Inflammatory macrophage (primary cell): ENCODE data around the gene VEGFB.

ENCODE experiments used
- DNase-seq, 2 donors: peaks; one replicate each; pipeline ENCODE4 v3.0.0-alpha.2; 2020 to 2022

VEGFB gene

DNA sequence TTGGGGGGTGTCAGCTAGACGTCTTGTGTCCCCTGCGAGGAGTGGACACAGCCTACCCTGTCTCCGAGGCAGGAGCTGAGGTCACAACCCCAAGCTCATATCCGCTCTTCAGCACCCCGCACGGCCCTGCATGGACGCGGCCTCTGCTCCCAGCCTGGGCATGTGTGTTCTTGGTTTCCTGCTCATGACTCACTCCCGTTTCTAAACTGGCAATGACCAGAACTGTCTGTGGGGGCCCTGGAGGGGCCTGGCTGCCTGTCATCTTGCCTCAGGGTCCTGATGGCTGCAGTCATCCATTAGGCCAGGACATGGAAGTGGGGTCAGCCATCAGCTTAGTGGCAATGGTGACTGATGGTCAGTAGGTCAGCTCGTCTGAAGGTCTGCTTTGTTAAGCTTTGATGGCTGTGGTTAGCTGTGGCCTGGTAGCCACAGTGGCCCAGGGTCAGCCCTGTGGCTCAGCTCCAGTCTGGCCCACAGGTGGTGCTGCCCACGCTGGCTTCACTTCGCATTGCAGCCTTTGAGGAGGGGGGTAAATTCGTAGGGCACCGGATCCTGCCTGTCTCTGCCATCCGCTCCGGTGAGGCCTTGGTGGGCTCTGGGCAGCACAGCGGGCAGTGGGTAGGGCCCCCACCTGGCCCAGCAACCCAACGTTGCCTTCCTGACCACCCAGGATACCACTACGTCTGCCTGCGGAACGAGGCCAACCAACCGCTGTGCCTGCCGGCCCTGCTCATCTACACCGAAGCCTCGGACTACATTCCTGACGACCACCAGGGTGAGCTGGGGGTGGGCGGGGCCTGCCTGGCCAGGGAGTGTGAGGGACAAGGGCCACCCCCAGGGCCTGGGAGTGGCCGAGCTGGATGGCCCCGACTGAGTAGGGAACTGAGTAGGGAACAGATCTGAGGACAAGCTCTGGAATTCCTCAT lies 28.9 kb downstream of the VEGFB start:
- no peak for DNase-seq

DNA sequence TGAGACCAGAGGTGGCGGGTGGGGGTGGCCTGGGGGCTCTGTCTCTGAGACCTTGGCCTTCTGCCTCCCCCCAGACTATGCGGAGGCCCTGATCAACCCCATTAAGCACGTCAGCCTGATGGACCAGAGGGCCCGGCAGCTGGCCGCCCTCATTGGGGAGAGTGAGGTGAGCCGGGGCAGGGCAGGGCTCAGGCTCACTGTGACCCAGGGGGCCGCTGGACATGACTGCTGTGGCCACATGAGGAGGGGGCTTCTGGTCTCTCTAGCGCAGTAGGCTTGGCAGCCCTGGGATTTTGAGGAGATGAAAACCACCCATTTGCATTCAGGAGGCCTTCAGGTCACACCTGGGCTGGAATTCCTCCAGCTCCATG lies 29.5 kb downstream of the VEGFB start:
- no peak for DNase-seq

DNA sequence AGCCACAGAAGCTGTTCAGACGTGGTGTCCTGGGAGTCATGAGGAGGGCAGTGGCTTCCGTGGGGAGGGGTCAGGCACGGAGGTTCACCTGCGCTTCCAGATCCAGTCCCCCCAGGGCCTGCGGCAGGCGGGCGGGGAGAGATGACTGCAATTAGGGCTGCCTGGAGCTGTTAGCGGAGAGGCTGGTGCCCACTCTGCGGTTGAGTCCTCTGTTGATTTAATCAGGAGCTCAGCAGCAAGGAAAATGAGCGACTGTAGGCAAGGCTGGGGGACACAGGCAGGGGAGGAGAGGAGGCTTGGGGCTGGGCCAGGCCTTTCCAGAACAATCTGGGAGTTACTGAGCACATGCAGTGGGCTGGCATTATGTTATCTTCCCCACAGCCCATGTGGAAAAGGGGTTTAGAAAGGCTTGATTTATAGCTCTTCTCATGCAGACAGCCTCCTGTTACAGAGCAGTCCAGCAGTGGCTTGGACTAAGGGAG lies 30.0 kb downstream of the VEGFB start:
- DNase-seq = no peak

DNA sequence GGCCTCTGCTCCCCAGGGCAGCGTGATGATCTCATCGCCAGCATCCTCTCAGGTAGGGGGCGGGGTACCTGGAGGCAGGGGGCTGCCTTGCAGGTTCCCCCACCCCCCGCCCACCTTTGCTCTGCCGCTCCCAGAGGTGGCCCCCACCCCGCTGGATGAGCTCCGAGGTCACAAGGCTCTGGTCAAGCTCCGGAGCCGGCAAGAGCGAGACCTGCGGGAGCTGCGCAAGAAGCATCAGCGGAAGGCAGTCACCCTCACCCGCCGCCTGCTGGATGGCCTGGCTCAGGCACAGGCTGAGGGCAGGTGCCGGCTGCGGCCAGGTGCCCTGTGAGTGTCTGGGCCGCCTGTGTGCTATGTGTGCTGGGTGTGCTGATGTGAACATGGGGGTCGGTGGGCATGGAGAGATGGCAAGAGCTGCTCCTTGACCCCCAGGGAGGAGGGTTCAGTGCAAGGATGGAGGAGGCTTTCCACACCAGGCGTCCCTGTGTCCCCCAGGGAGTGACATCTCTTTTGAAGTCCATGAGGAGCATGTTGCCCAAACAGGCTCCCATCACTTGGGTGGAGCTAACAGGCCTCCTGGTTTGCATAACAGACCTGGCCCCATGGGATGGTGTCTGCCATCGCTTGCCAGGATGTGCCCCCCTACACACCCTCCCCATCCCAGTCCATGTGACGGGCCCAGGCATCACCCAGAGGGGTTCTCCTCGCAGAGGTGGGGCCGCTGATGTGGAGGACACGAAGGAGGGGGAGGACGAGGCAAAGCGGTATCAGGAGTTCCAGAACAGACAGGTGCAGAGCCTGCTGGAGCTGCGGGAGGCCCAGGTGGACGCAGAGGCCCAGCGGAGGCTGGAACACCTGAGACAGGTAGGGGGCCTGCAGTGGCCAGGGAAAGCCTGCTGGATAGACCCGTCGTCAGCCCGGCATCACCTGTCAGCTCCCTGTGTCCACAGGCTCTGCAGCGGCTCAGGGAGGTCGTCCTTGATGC lies 31.1 kb downstream of the VEGFB start:
- DNase-seq = no peak

DNA sequence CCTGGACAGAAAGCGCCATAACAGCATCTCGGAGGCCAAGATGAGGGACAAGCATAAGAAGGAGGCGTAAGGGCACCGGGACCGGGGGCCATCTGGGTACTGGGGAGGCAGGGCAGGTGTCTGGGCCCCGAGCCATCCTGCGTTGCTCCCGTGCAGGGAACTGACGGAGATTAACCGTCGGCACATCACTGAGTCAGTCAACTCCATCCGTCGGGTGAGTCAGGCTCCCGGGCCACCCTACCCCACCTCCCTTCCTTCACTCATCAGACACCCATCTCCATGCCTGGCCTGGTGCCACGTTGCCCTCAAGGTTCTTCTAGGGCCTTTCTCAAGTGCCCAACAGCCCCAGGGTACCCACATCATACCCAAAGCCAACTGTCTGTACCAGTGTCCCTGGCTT lies 32.0 kb downstream of the VEGFB start:
- DNase-seq = no peak

DNA sequence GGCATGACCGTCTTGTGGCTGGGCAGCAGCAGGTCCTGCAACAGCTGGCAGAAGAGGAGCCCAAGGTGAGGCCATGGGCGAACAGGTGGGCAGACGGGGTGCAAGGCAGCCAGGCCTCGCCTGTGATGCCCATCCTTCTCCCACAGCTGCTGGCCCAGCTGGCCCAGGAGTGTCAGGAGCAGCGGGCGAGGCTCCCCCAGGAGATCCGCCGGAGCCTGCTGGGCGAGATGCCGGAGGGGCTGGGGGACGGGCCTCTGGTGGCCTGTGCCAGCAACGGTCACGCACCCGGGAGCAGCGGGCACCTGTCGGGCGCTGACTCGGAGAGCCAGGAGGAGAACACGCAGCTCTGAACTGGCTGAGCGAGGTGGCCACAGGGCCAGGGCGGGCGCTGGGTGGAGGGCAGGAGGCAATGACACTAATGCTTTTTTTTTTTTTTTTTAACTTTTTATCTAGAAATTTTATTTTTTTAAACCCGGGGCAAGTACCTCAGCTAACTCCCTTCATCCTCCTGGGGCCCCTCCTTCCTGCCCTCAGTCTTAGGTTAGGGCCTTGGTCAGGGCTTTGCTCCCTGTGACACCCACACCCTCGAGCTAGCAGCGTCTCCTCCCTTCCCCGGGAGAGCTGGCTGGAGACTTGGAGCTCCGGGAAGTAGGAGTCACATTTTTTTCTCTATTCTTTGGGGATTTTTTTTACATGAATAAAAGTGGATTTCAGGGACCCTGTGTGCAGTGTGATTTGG lies 33.0 kb downstream of the VEGFB start:
- DNase-seq = no peak

DNA sequence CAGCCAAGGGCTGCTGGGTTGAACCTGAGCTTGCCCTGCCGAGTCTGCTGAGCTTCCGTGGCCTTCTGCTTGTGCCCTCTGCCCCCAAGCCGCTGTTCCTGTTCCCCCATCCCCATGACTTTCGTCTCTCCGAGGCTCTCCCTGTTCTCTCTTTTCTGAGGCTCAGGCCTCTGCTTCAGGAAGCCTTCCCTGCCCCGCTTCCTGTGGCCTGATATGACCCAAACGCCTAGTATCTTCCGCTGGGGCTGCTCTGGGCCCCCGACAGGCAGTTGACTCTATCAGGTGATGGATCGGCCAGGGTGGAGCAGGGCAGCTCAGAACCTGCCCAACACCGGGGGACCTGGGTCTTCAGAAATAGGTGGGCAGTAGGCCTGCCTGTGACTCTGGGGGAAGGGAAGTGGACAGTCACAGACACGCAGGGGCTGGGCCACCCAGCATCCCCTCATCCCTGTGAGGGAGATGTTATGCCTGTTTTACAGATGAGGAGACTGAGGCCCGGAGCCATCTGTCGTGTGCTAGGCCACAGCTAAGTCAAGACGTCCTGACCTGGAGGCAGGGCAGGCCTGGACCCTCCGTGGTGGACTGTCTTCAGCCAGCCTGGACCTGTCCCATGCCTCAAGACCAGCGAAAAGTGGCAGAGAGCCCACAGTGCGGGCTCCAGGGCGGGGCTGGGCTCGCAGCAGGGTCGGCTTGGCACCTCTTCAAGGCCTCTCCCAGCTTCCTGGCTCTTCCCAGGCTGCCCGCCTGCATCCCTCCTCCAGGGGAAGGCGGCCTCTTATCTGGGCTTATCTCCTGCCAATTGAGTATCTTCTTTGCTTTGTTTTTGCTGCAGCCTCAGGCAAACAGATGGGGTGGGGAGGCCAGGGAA lies 33.9 kb downstream of the VEGFB start:
- DNase-seq = peak; percentile 59

DNA sequence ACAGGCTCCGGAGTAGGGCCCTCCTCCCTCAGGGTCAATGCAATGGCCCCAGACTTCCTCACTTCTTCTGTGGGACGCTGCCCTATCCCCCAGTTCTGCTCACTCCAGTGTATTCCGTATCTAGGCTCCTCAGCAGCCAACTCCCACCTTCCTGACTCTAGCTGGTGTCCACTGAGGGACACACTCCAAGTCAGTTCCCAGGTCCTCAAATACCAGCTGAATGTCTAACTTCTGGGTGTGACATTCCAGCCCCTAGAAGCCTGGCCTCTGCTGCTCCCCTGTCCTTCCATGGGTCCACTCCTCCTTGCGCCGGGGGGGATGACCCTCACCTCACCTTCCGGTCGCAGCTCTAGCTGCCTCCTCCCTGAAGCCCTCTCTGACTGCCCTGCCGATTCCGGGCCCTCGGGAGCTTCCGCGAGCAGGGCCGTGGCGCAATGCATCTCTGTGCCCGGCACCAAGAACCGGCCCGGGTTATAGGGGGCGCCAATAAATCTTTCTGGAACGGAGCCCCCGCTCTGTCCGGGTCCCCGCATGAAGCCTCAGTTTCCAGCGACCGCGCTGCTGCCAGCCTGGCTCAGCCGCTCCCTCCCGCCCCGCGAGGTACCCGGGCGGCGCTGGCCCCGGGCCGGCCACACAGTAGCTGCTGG lies 34.6 kb downstream of the VEGFB start:
- peak; percentile 77 to 83 for DNase-seq

DNA sequence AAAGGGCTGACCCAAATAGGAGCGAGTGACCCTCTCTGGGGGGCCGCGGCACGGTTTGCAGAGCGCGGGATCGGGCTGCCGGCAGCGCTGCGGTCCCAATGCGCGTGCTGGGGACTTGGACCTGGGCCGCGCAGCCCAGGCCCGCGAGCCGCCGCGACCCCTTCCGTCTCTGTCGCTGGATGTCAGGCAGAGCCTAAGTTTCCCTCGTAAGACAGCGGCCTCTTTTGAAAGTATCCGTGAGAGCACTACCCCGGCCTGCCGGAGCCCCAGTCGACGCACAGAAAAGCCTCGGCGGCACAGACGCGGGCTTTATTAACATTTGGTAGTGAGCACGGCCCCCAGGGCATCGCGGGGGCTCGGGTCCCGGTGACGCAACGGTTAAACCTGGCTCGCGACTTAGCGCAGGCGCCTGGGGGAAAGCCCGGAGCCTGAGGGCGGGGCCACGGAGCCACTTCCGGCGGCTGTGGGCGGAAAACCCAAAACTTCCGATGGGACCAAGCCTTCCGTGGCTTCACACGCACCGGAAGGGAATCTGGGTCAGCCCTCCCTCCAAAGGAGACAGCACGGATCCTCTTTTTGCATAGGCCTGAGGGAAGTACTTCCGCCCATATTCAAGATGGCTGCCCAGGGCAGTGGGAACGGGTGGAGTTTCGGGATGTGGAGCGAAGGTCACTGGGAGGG lies 35.3 kb downstream of the VEGFB start:
- peak; percentile 100 for DNase-seq

DNA sequence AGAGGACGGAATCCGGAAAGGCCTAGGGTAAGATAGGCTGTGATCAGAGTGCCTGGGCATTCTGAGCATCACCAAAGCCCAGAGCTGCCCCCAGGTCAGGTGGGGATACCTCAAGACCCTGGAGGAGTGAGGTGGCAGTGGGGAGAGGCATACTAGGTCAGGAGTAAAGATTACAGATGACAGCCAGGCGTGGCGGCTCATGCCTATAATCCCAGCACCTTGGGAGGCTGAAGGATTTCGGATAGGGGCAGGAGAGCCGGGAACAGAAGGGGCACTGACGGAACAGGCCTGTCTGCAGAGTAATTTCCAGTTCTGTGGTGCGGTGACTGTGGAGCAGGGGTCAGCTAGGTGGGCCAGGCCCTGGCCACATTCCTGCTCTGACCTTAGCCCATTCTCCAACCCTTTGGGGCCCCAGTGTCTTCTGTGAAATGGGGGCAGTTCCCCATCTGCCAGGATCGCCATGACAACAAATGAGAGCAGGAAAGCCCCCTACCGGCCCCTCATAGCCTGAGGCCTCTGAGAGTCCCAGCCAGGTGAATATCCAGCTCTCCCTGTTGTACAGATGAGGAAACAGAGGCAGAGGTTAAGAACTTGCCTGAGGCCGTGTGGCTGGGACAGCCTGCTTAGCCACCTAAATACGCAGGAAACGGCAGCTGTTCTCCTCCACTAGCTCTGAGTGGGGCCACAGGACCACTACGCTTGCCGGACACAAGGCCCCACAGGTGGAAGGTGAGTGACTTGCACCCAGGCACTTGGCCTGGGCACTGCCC lies 40.8 kb downstream of the VEGFB start:
- DNase-seq = no peak

DNA sequence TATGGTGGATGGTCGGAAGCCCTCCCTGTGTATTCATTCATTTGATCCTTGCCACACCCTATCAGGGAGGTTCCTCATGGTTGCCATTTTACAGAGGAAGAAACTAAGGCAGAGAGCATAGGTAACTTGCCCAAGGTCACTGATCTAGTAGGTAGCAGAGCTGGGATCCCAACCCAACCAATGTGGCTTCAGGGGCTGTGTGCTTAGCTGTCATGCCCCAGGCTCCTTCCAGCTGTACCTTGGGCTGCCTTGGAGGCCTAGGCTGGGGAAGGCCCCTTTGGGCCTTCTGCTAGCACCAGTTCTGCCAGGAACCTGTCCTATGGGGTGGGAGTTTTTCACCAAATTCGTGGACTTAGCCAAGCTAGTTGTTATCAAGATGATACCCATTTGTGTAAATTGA lies 41.5 kb downstream of the VEGFB start:
- no peak for DNase-seq

DNA sequence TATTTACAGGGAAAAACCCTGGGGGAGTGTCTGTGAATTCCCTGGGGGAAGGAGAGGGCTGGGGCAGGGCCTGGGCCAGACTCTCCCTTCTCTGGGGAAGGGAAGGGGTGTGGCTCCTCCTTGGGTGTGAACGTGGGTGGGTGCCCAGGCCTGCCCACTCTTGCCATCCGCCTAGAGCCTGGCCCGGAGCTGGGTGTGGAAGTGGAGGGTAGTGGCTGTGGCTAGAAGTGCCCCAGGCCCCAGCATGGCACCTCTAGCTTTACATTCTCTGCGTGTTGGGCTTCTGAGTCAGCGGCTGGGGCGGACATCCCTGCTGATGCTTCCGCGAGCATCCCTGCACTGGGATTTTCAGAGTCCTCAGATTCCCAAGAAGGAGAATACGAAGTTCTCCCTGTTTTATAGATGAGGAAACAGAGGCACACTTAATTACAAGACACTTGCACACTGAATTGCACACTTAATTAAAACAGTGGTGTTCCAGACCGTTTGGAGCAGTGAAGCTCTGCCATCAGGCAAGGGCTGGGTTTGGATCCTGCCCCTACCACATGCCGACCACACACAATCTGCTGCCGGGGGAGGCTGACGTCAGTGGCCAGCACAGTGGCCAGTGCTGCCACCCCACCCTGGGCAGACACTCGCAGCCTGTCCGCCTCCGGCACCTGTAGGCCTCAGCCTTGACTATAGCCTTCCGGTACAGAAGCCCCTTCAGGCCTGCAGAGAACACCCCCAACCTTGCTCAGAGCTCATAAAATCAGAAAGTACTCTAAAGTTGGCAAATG lies 42.5 kb downstream of the VEGFB start:
- peak in 1 of 2 donors; percentile 18 for DNase-seq

DNA sequence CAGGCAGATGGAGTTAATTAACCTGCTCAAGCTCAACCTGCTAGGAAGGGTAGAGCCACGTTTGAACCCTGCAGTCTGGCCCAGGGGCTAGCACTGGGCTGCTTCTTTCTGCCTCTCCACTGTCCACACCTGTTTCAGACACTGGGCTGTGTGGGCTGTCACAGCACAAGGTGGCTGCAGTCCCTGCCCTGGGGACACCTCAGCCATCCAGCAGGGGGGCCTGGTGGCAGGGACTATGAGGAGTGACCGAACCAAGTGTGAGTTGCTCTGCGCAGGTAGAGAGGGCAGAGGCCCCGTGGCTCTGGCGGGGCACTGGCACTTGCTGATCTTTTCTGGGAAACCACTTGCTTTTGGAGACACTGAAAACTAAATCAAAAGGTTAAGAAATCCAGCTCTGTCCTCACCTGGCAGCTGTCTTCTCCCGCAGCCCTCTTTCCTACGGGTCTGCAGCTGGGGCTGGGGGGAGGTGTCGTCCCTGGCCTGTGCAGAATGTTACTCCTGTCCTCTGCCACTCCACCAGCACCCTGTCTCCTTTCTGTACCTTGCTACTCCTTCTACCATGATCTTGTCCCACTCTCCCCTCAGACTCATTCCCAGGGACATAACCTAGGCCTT lies 44.3 kb downstream of the VEGFB start:
- no peak for DNase-seq

DNA sequence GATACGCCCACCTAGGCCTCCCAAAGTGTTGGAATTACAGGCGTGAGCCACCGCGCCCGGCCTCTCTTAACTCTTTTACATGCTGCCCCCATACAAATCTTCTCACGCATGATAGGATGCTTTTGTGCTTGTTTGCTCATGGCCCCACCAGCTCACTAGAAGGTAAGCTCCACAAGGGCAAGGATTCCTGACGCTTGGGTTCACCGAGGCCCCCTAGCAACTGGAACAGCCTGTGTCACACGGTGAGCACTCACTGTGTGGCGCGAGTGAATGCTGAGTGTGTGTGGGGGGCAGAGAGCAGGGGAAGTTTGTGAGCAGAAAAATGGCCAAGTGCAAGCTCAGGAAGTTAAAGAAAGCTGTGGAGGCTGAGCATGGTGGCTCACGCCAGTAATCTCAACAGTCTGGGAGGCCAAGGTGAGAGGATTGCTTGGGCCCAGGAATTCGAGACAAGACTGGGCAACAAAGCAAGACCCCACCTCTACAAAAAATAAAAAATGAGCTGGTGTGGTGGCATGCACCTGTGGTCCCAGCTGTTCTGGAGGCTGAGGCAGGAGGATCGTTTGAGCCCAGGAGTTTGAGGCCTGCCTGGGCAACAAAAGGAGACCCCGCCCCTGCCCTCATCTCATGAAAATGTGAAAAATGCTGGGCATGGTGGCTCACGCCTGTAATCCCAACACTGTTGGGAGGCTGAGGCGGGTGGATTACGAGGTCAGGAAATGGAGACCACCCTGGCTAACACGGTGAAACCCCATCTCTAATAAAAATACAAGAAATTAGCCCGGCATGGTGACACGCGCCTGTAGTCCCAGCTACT lies 47.8 kb downstream of the VEGFB start:
- DNase-seq = no peak

DNA sequence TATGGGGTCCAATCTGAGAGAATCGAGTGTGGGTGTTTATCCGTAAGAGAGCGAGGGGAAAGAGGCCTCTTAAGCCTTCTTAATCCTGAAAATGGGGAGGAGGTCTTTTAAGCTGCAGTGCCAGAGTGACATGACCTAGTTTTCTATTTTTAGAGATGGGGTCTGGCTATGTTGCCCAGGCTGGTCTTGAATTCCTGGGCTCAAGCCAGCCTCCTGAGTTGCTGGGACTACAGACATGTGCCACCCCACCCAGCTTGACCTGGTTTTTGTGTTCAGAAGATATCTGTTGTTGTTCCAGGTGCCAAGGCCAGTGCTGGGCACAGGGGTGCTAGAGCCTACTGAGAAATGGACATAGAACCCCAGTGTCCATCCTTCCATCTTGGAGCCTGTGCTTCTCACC lies 48.7 kb downstream of the VEGFB start:
- DNase-seq = no peak

DNA sequence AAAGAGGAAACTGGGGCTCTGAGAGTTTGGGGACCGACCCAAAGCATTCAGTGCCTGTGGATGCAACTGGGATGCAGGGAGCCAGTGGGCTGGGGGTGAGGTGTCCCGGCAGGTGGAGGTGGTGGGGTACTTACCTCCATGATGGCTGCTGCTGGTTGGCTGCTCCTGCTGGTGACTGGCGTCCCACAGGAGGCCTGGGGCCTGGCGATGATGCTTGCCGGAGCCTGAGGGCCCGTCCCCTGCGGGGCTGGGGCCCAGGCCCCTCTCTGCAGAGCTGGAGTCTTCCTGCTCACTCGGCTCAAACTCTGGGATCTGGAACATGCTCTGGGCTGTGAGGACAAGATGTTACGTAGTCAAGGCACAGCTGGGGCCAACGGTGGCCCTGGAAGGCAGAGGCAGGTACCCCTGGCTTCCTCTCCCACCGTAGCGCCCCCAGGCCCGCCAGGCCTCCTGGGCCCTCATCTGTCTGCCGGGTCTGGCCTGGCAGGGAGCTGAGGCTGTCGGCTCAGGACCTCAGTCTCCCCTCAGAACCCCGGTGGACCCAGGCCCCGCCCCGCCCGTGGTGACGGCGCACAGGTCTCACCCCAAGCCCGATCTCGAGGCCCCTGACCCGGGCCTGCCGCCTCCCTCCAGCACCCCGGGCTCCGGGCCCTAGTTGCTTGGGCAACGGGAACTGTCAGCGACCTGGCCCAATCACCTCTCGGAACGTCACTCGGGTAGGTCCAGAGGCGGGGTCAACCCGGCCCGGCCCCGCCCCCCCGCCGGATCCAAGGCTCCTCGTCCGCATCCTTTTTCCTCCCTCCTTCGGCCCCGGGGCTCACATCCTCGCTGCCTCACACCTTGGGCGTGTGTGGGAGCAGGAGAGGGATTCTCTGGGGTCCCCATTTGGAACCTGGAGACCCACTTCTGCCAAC lies 49.9 kb downstream of the VEGFB start, which contains the start of gene BAD:
TSS of gene BAD (minus strand) at position 618 of the 914 bp plus-strand sequence. CDS start at position 321, 297 bp downstream.
- DNase-seq = peak; percentile 92 to 94
